Stromal cell of bone marrow (primary cell): ENCODE results near the gene CCDC137.

Experiments
- DNase-seq: peaks from one replicate; pipeline ENCODE4 v3.0.0-alpha.2; 2012; ENCODE audit warnings: low read depth

CCDC137 gene

DNA sequence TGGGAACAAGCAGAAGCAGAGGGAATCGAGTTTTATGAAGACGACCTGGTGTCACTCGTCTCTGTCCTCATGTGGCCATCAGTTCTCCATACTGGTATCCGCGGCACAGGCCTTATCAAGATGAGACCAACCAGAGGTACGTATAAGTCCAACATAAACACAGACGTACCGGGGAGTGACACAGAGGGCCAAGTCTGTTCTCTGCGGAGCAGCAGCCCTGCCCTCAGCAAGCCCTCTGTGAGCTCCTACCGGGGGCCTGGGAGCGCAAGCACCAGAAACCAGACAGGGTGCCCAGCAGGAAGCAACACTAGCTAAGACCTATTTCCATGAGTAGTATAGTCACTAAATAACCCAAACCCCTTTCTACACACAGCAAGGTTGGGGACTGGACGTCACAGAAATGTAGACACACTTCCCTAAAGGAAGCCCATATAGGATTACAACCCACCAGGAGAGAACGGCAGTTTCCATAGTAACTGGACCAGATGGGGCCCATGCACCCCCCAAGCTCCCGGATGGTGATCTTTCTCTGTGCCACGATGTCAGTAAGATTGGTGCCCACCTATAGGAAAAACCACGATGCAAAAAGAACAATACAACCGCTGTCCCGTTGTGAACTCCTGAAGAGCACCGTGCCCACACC, 16.1 kb downstream of the CCDC137 start:
- no peak for DNase-seq

DNA sequence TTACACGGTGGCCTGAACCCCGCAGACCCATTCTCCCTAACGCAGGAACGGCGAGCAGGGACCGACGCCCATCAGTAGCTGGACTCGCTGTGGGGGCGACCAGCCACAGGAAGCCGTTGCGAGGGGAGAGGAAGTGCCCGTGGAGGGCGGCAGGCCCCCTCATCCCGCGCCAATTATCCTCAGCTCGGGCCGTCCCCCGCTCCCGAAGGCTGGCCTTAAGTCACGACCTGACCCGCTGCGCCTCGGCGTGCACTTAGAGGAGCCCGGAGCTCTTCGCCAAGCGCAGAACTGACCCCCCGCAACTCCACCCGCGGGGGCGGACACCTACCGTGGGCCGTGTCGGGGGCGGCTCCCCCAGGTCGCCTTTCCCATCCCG, 16.7 kb downstream of the CCDC137 start:
- no peak for DNase-seq

GRCh38 chr17:81683584-81684441, 17.3 kb downstream of the CCDC137 start, which contains the start of the genes ARL16 and HGS:
Gene ARL16 (minus strand): TSS chr17:81683797. CDS start chr17:81683753, 44 bp downstream.
Gene HGS (plus strand): TSS chr17:81684011. CDS start chr17:81684067, 56 bp downstream.
- peak; percentile 98 for DNase-seq

GRCh38 chr17:81684442-81684911, 17.9 kb downstream of the CCDC137 start:
- peak; percentile 83 for DNase-seq

DNA sequence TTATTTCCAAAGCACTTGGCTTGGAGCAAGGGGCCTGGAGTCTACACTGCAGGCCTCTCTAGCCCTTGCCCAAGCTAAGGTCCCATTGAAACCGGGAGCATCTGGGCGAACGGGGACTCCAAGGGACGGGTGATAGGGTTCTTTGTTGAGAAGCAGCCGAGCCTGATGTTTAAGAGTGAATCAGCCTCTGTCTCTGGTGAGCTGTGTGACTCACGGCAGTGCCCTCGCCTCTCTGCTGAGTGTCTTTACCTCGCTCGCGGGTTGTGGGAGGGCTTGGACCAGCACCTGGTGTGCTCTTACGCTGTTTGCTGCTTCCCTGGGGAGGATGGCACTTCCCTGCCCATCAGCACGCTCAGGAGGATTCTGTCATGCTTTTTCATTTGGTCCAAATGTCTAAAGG, 18.6 kb downstream of the CCDC137 start:
- DNase-seq = no peak

GRCh38 chr17:81686614-81687013, 20.1 kb downstream of the CCDC137 start:
- no peak for DNase-seq

GRCh38 chr17:81687770-81688541, 21.4 kb downstream of the CCDC137 start:
- no peak for DNase-seq

GRCh38 chr17:81688616-81689015, 22.1 kb downstream of the CCDC137 start:
- no peak for DNase-seq

- no peak for DNase-seq
Observed at GRCh38 chr17:81690066-81690465, 23.5 kb downstream of the CCDC137 start.

- DNase-seq = no peak
Observed at GRCh38 chr17:81690549-81690948, 24.0 kb downstream of the CCDC137 start.

GRCh38 chr17:81691196-81691595, 24.7 kb downstream of the CCDC137 start:
- DNase-seq = no peak

GRCh38 chr17:81691608-81692007, 25.1 kb downstream of the CCDC137 start:
- DNase-seq = no peak

- no peak for DNase-seq
Observed at GRCh38 chr17:81693509-81694210, 27.1 kb downstream of the CCDC137 start.

DNA sequence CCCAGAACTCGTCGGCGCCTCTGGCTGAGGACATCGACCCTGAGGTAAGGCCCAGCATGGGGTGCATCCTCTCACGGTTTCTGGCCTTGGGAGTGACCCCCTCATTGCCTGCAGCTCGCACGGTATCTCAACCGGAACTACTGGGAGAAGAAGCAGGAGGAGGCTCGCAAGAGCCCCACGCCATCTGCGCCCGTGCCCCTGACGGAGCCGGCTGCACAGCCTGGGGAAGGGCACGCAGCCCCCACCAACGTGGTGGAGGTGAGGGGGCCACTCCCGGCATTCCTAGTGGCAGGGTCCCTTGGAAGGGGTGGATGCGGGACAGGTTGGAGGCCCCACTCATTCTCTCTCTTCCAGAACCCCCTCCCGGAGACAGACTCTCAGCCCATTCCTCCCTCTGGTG, 28.3 kb downstream of the CCDC137 start:
- no peak for DNase-seq

DNA sequence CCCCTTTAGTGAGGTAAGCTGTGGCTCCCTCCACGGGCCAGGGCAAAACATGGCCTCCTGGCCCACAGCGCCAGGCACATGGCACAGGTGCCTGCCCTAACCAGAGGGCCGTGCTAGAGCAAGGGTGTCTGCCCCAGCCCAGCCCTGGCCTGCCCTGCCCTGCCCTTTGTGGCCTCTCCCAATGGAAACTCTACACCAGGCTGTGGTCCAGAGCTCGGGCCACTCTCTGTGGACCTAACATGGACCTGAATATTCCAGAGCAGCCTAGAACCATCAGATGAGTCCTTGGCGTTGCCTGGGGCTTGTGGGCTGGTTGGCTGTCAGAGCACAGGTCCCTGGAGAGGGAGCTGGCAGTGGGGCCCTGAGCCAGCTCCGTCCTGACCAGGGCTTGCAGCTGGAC, 28.7 kb downstream of the CCDC137 start:
- no peak for DNase-seq

GRCh38 chr17:81695801-81696200, 29.3 kb downstream of the CCDC137 start:
- no peak for DNase-seq

GRCh38 chr17:81696218-81696941, 29.8 kb downstream of the CCDC137 start:
- DNase-seq = no peak

DNA sequence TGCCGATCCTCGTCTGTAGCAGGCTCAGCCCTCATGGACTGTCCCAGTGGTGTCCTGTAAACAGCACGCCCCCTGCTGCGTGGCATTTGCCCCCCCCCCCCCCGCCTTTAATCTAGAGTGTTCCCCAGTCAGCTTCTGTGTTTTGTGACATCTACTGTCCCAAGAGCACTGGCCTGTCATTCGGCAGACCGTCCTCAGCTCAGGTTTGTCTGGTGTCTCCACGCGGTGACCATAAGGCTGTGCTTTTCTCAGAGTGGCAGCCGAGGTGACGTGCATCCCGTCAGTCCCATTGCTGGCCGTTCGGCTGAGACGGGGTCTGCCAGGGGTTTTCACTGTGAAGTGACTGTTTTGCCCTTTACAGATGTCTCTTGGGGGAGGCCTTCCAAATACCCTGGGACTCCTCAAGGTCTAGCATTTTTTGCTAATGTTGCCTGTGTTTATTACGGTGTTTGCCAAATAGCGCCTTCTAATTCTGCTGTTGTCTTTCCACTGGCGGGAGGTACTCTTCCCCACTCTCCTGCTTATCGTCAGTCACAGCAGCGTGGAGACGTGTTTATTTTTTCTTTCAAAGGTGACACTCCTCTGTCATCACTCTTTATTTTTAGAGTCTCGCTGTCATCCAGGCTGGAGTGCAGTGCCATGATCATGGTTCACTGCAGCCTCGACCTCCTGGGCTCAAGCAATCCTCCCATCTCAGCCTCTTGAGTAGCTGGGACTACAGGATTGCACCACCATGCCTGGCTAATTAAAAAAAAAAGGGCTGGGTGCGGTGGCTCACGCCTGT, 30.9 kb downstream of the CCDC137 start:
- no peak for DNase-seq

DNA sequence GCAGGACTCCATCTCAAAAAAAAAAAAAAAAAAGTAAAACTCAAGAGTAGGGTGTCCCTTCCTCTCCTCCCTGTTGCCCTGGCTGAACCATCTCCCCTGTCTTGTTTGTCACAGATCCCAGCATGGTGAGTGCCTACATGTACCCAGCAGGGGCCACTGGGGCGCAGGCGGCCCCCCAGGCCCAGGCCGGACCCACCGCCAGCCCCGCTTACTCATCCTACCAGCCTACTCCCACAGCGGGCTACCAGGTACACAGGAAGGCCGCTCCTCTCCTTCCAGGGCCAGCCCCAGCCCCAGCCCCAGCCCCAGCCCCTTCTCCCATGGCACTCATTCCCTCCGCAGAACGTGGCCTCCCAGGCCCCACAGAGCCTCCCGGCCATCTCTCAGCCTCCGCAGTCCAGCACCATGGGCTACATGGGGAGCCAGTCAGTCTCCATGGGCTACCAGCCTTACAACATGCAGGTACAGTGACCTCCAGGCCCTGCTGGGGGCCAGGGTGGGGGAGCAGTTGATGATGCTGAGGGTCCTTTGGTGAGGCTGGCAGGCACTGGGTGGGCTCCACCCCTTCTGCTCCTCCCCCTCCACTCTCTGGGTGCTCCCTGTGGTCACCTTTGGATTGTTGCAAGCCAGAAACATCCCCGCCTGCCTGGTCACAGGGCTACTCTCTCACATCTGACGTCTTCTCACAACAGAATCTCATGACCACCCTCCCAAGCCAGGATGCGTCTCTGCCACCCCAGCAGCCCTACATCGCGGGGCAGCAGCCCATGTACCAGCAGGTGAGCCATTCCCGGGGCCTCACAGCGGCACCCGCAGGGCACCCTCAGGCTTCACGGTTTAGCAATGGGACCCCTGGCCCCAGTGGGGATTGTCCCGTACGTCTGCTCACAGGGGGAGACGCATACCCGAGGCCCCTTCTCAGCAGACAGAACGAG, 34.1 kb downstream of the CCDC137 start:
- DNase-seq = no peak
